NCI-H128 (cell line): ENCODE data around the gene GRID2.
"Not testable (repeated sequence)": the region's sequence is repeated elsewhere in the genome, so short reads cannot be mapped to it uniquely, and the experiment has no call there.

ENCODE experiments used
- DNase-seq: peaks from one replicate; lab custom pipeline; 2025; ENCODE audit not compliant: unreplicated experiment; lab: John Stamatoyannopoulos, UW

Gene GRID2

GRCh38 chr4:93299118-93299517 lies 995.4 kb downstream of the GRID2 start:
- no peak for DNase-seq

GRCh38 chr4:93300780-93301555 lies 997.2 kb downstream of the GRID2 start:
- not testable (repeated sequence) for DNase-seq

GRCh38 chr4:93302310-93302709 lies 998.5 kb downstream of the GRID2 start:
- no peak for DNase-seq

- no peak for DNase-seq
Measured at GRCh38 chr4:93303440-93303839, 999.7 kb downstream of the GRID2 start.

- no peak for DNase-seq
Measured at GRCh38 chr4:93312299-93312698, 1008.5 kb downstream of the GRID2 start.

- DNase-seq = no peak
Measured at GRCh38 chr4:93313197-93313596, 1009.4 kb downstream of the GRID2 start.

GRCh38 chr4:93317057-93317456 lies 1013.3 kb downstream of the GRID2 start:
- DNase-seq = no peak

GRCh38 chr4:93317561-93317960 lies 1013.8 kb downstream of the GRID2 start:
- no peak for DNase-seq

- no peak for DNase-seq
Measured at GRCh38 chr4:93319041-93319440, 1015.3 kb downstream of the GRID2 start.

GRCh38 chr4:93320356-93320755 lies 1016.6 kb downstream of the GRID2 start:
- no peak for DNase-seq

GRCh38 chr4:93327346-93327745 lies 1023.6 kb downstream of the GRID2 start:
- DNase-seq = no peak

- no peak for DNase-seq
Measured at GRCh38 chr4:93334003-93334402, 1030.2 kb downstream of the GRID2 start.

GRCh38 chr4:93337196-93337595 lies 1033.4 kb downstream of the GRID2 start:
- DNase-seq = no peak

- DNase-seq = no peak
Measured at GRCh38 chr4:93342738-93343137, 1039.0 kb downstream of the GRID2 start.

GRCh38 chr4:93346840-93347239 lies 1043.1 kb downstream of the GRID2 start:
- no peak for DNase-seq

GRCh38 chr4:93348896-93349295 lies 1045.1 kb downstream of the GRID2 start:
- no peak for DNase-seq

GRCh38 chr4:93351846-93352245 lies 1048.1 kb downstream of the GRID2 start:
- no peak for DNase-seq

- no peak for DNase-seq
Measured at GRCh38 chr4:93355411-93355810, 1051.6 kb downstream of the GRID2 start.

- no peak for DNase-seq
Measured at GRCh38 chr4:93359586-93359985, 1055.8 kb downstream of the GRID2 start.

- not testable (repeated sequence) for DNase-seq
Measured at GRCh38 chr4:93366169-93366755, 1062.5 kb downstream of the GRID2 start.

- DNase-seq = no peak
Measured at GRCh38 chr4:93368968-93369367, 1065.2 kb downstream of the GRID2 start.

- no peak for DNase-seq
Measured at GRCh38 chr4:93370256-93370655, 1066.5 kb downstream of the GRID2 start.
